GM23338 (cell line): ENCODE data around the gene MOCOS. TPM values are rescaled to one million over a fixed set of nuclear protein-coding genes. Genes with fewer than 3 reads are reported as not detected.

Experiments used
- ATAC-seq: fragments of 200-7000 bp; cut with Tn5 transposase; 3 replicates; pipeline ENCODE4 v1.9.1; 2020
- DNase-seq: peaks from one replicate; pipeline ENCODE4 v3.0.0-alpha.2; 2015; ENCODE audit warnings: low spot score
- H2AFZ ChIP-seq: fragments of 200-600 bp; sonication (generic); 2 replicates; pipeline ENCODE4 v1.8.0; 2016; ENCODE audit warnings: antibody characterized with exemption, mild to moderate bottlenecking, moderate library complexity
- H3F3A ChIP-seq: fragments of 200-600 bp; sonication (generic); replicated peaks from 2 replicates; pipeline ENCODE4 v1.8.0; 2017; ENCODE audit warnings: antibody characterized with exemption, mixed run types, low read depth
- H3K27ac ChIP-seq: fragments of 200-600 bp; sonication (generic); 2 replicates; pipeline ENCODE4 v1.6.1; 2016; ENCODE audit warnings: low read depth
- H3K27me3 ChIP-seq: fragments of 200-600 bp; sonication (generic); 2 replicates; pipeline ENCODE4 v1.8.0; 2016; ENCODE audit warnings: mild to moderate bottlenecking, mixed run types, moderate library complexity; ENCODE audit not compliant: insufficient read depth
- H3K36me3 ChIP-seq: fragments of 200-600 bp; sonication (generic); 2 replicates; pipeline ENCODE4 v1.8.0; 2016; ENCODE audit warnings: mild to moderate bottlenecking; ENCODE audit not compliant: insufficient read depth
- H3K4me1 ChIP-seq: fragments of 200-600 bp; sonication (generic); 2 replicates; pipeline ENCODE4 v1.8.0; 2016; ENCODE audit warnings: mild to moderate bottlenecking, moderate library complexity; ENCODE audit not compliant: insufficient read depth
- H3K4me2 ChIP-seq: fragments of 200-600 bp; sonication (generic); 2 replicates; pipeline ENCODE4 v1.7.1; 2017; ENCODE audit warnings: mixed run types
- H3K4me3 ChIP-seq: fragments of 200-600 bp; sonication (generic); 2 replicates; pipeline ENCODE4 v1.6.1; 2016; ENCODE audit warnings: mixed run types
- H3K79me2 ChIP-seq: fragments of 200-600 bp; sonication (generic); replicated peaks from 2 replicates; pipeline ENCODE4 v1.8.0; 2017; ENCODE audit warnings: mild to moderate bottlenecking; ENCODE audit not compliant: insufficient read depth
- H3K9me2 ChIP-seq: fragments of 200-600 bp; sonication (generic); 2 replicates; pipeline ENCODE4 v1.8.0; 2017; ENCODE audit not compliant: insufficient read depth
- H4K20me1 ChIP-seq: fragments of 200-600 bp; sonication (generic); replicated peaks from 2 replicates; pipeline ENCODE4 v1.8.0; 2017; ENCODE audit warnings: mild to moderate bottlenecking; ENCODE audit not compliant: insufficient read depth
- H3K27ac Mint-ChIP-seq: 2 replicates; pipeline ENCODE4 v1.8.0; 2020; ENCODE audit warnings: inconsistent platforms, mild to moderate bottlenecking, moderate library complexity, mixed read lengths
- H3K27me3 Mint-ChIP-seq: 3 replicates; pipeline ENCODE4 v1.8.0; 2022; ENCODE audit warnings: low read depth, mild to moderate bottlenecking, moderate library complexity, mixed read lengths, inconsistent platforms; ENCODE audit not compliant: insufficient read depth, poor library complexity
- H3K36me3 Mint-ChIP-seq: 3 replicates; pipeline ENCODE4 v1.8.0; 2021; ENCODE audit warnings: low read depth, mild to moderate bottlenecking, inconsistent platforms, moderate library complexity, mixed read lengths
- H3K4me1 Mint-ChIP-seq: 3 replicates; pipeline ENCODE4 v1.8.0; 2020; ENCODE audit warnings: mild to moderate bottlenecking, inconsistent platforms, mixed read lengths
- H3K4me3 Mint-ChIP-seq: 3 replicates; pipeline ENCODE4 v1.8.0; 2021; ENCODE audit warnings: moderate library complexity, mild to moderate bottlenecking, inconsistent platforms, mixed read lengths
- H3K9me3 Mint-ChIP-seq: 3 replicates; pipeline ENCODE4 v1.8.0; 2020; ENCODE audit warnings: moderate library complexity, mild to moderate bottlenecking, inconsistent platforms, mixed read lengths
- CREB1 ChIP-seq: fragments of 250-450 bp; sonication (Bioruptor Pico); IDR thresholded peaks from 2 replicates; pipeline ENCODE4 v1.5.0; 2020; ENCODE audit warnings: low read depth, mild to moderate bottlenecking, moderate library complexity
- ETS1 ChIP-seq: IDR thresholded peaks from 2 replicates; pipeline ENCODE4 v1.6.1; 2016; ENCODE audit warnings: antibody characterized with exemption
- EZH2 ChIP-seq: fragments of 200-600 bp; sonication (generic); IDR thresholded peaks from one replicate; pipeline ENCODE4 v1.8.0; 2017; ENCODE audit warnings: antibody characterized with exemption, mild to moderate bottlenecking, low read depth; ENCODE audit not compliant: unreplicated experiment
- EZH2phosphoT487 ChIP-seq: fragments of 200-600 bp; sonication (generic); IDR thresholded peaks from one replicate; pipeline ENCODE4 v1.8.1; 2018; ENCODE audit warnings: antibody characterized with exemption; ENCODE audit not compliant: unreplicated experiment
- JUNB ChIP-seq: IDR thresholded peaks from one replicate; pipeline ENCODE4 v1.6.1; 2016; ENCODE audit warnings: antibody characterized with exemption; ENCODE audit not compliant: unreplicated experiment
- NANOG ChIP-seq: IDR thresholded peaks from 2 replicates; pipeline ENCODE4 v1.6.1; 2016; ENCODE audit warnings: antibody characterized with exemption, borderline replicate concordance
- STAT1 ChIP-seq: IDR thresholded peaks from one replicate; pipeline ENCODE4 v1.6.1; 2016; ENCODE audit warnings: antibody characterized with exemption; ENCODE audit not compliant: unreplicated experiment
- ZNF114 ChIP-seq: fragments of 250-450 bp; sonication (Bioruptor Pico); IDR thresholded peaks from 2 replicates; pipeline ENCODE4 v1.5.0; 2020; ENCODE audit warnings: mild to moderate bottlenecking, moderate library complexity
- ZNF462 ChIP-seq: fragments of 250-450 bp; sonication (Bioruptor Pico); IDR thresholded peaks from 2 replicates; pipeline ENCODE4 v1.5.0; 2020; ENCODE audit warnings: mild to moderate bottlenecking, moderate library complexity
- polyA plus RNA-seq: library from polyadenylated mRNA; unstranded; fragments of >200 nt; fragmentation: Nextera tagmentation; extraction: Ambion mirVana; gene quantifications from 2 replicates; pipeline ENCODE4 v1.2.1, GENCODE V29; 2016
- total RNA-seq: library from RNA; depleted of rRNA; stranded (reverse); fragments of >200 nt; shearing (Covaris generic); gene quantifications from 2 replicates; pipeline ENCODE4 v1.2.3, GENCODE V29; 2014
- TF ChIP-seq, protein P1 (sequence below): IDR thresholded peaks from one replicate; pipeline ENCODE4 v1.6.1; 2018; ENCODE audit warnings: antibody characterized with exemption; ENCODE audit not compliant: unreplicated experiment

The MOCOS gene
- total and polyA plus RNA-seq, 2 experiments from 2014 or later, result 3.9 to 7.2 TPM

- no peaks in the 10 kb centered on the region for H3K79me2 ChIP-seq
- no peak for DNase-seq
- ATAC-seq, result no peak
- Mint-ChIP-seq H3K27me3 (peaks cover 2% of the 10 kb centered on the region), H3K4me3 (no peak overlapping the region), H3K4me1 (no peaks in the 10 kb centered on the region), H3K36me3 (peaks cover 17% of the 10 kb centered on the region), H3K27ac (no peak overlapping the region), H3K9me3 (peaks cover 13% of the 10 kb centered on the region; the same call in 2 of the 3 replicates)
- no peak overlapping the region for H2AFZ ChIP-seq
- H3K27me3 ChIP-seq, result no peaks in the 10 kb centered on the region
- H3K4me1 ChIP-seq, result no peaks in the 10 kb centered on the region
- no peak overlapping the region for H3K4me2 ChIP-seq
- H3K36me3 ChIP-seq, result no peaks in the 10 kb centered on the region
- H3K27ac ChIP-seq, result no peak overlapping the region
- TF ChIP-seq, protein P1, sequence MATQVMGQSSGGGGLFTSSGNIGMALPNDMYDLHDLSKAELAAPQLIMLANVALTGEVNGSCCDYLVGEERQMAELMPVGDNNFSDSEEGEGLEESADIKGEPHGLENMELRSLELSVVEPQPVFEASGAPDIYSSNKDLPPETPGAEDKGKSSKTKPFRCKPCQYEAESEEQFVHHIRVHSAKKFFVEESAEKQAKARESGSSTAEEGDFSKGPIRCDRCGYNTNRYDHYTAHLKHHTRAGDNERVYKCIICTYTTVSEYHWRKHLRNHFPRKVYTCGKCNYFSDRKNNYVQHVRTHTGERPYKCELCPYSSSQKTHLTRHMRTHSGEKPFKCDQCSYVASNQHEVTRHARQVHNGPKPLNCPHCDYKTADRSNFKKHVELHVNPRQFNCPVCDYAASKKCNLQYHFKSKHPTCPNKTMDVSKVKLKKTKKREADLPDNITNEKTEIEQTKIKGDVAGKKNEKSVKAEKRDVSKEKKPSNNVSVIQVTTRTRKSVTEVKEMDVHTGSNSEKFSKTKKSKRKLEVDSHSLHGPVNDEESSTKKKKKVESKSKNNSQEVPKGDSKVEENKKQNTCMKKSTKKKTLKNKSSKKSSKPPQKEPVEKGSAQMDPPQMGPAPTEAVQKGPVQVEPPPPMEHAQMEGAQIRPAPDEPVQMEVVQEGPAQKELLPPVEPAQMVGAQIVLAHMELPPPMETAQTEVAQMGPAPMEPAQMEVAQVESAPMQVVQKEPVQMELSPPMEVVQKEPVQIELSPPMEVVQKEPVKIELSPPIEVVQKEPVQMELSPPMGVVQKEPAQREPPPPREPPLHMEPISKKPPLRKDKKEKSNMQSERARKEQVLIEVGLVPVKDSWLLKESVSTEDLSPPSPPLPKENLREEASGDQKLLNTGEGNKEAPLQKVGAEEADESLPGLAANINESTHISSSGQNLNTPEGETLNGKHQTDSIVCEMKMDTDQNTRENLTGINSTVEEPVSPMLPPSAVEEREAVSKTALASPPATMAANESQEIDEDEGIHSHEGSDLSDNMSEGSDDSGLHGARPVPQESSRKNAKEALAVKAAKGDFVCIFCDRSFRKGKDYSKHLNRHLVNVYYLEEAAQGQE, result no peak
- TF ChIP-seq CREB1 (CRISPR knock-in tag), result no peak
- no peak for TF ChIP-seq ZNF462 (CRISPR knock-in tag)
- TF ChIP-seq EZH2, result no peak
- no peak for TF ChIP-seq ETS1
- no peak for TF ChIP-seq NANOG
- no peak for TF ChIP-seq EZH2phosphoT487
- TF ChIP-seq JUNB, result no peak
- TF ChIP-seq ZNF114 (CRISPR knock-in tag), result no peak
- no peak for TF ChIP-seq STAT1
- H3F3A ChIP-seq, result no peaks in the 10 kb centered on the region
- no peaks in the 10 kb centered on the region for H3K9me2 ChIP-seq
- no peak overlapping the region for H3K4me3 ChIP-seq
- no peaks in the 10 kb centered on the region for H4K20me1 ChIP-seq
These were observed 86.0 kb downstream of the MOCOS start for GRCh38 chr18:36273347-36273746.
